CD4-positive, alpha-beta T cell treated with Interleukin-17A for 1 hour (primary cell): ENCODE results near the gene BZW1.
"Not testable (repeated sequence)": the region's sequence is repeated elsewhere in the genome, so short reads cannot be mapped to it uniquely, and the experiment has no call there.

Experiments used
- DNase-seq: peaks from one replicate; pipeline ENCODE4 v3.0.0-alpha.2; 2020

The BZW1 gene

GRCh38 chr2:200794143-200794542, 17.6 kb upstream of the BZW1 start:
- DNase-seq = no peak

GRCh38 chr2:200795028-200795440, 16.7 kb upstream of the BZW1 start:
- no peak for DNase-seq

- DNase-seq = no peak
Observed at GRCh38 chr2:200796561-200796960, 15.1 kb upstream of the BZW1 start.

GRCh38 chr2:200797242-200797770, 14.4 kb upstream of the BZW1 start:
- no peak for DNase-seq

- no peak for DNase-seq
Observed at GRCh38 chr2:200798514-200798913, 13.2 kb upstream of the BZW1 start.

GRCh38 chr2:200800458-200800857, 11.3 kb upstream of the BZW1 start:
- DNase-seq = no peak

- DNase-seq = not testable (repeated sequence)
Observed at GRCh38 chr2:200801431-200801830, 10.3 kb upstream of the BZW1 start.

- DNase-seq = no peak
Observed at GRCh38 chr2:200809506-200810251, 2.0 kb upstream of the BZW1 start.

GRCh38 chr2:200810252-200810997, 1.3 kb upstream of the BZW1 start:
- DNase-seq = no peak

GRCh38 chr2:200810998-200811332, 745 bp upstream of the BZW1 start:
- DNase-seq = no peak

- peak; percentile 72 for DNase-seq
Observed at GRCh38 chr2:200812122-200813022, 662 bp downstream of the BZW1 start.

- DNase-seq = peak; percentile 34
Observed at GRCh38 chr2:200814276-200814815, 2.6 kb downstream of the BZW1 start.

- DNase-seq = no peak
Observed at GRCh38 chr2:200814917-200815316, 3.2 kb downstream of the BZW1 start.

GRCh38 chr2:200818732-200819131, 7.0 kb downstream of the BZW1 start:
- DNase-seq = not testable (repeated sequence)

GRCh38 chr2:200820573-200821234, 9.0 kb downstream of the BZW1 start:
- DNase-seq = no peak

GRCh38 chr2:200821686-200822245, 10.1 kb downstream of the BZW1 start:
- DNase-seq = no peak

GRCh38 chr2:200828104-200828503, 16.4 kb downstream of the BZW1 start:
- no peak for DNase-seq

GRCh38 chr2:200828572-200829257, 17.0 kb downstream of the BZW1 start:
- DNase-seq = no peak

GRCh38 chr2:200829258-200829655, 17.5 kb downstream of the BZW1 start:
- no peak for DNase-seq

- no peak for DNase-seq
Observed at GRCh38 chr2:200834701-200835100, 23.0 kb downstream of the BZW1 start.

GRCh38 chr2:200839513-200839912, 27.8 kb downstream of the BZW1 start:
- no peak for DNase-seq
